Activated CD4-positive, alpha-beta memory T cell treated with anti-CD3 and anti-CD28 coated beads, Interleukin-2, amount 10 ng/mL, durations not matched to agents 7 days and 5 days (primary cell): ENCODE data around the gene UPK1B. TPM values are rescaled to one million over a fixed set of nuclear protein-coding genes. Genes with fewer than 3 reads are reported as not detected.

ENCODE experiments used
- CTCF ChIA-PET: fragments of 350-600 bp; sonication (Branson Sonifier 250); formaldehyde crosslinking; loops from one replicate; lab custom pipeline; 2021; ENCODE audit warnings: antibody characterized with exemption, inconsistent platforms; lab: Charles Lee
- POLR2A ChIA-PET: fragments of 350-600 bp; sonication (Branson Sonifier 250); formaldehyde crosslinking; loops from one replicate; lab custom pipeline; 2021; ENCODE audit warnings: antibody characterized with exemption; lab: Charles Lee
- DNase-seq: peaks from one replicate; pipeline ENCODE4 v3.0.0-alpha.2; 2020
- H3K27ac Mint-ChIP-seq: one replicate; pipeline ENCODE4 v1.8.0; 2021; ENCODE audit warnings: mild to moderate bottlenecking, mixed read lengths
- H3K27me3 Mint-ChIP-seq: one replicate; pipeline ENCODE4 v1.8.0; 2021; ENCODE audit warnings: mixed read lengths
- H3K36me3 Mint-ChIP-seq: one replicate; pipeline ENCODE4 v1.8.0; 2021; ENCODE audit warnings: low read depth, mixed read lengths
- H3K4me1 Mint-ChIP-seq: one replicate; pipeline ENCODE4 v1.8.0; 2021; ENCODE audit warnings: mixed read lengths
- H3K4me3 Mint-ChIP-seq: one replicate; pipeline ENCODE4 v1.8.0; 2021; ENCODE audit warnings: mild to moderate bottlenecking, mixed read lengths
- H3K9me3 Mint-ChIP-seq: one replicate; pipeline ENCODE4 v1.8.0; 2021; ENCODE audit warnings: mixed read lengths
- total RNA-seq, 2 experiments: library from RNA; stranded (reverse); gene quantifications; one replicate each; pipeline ENCODE4 v1.2.3, GENCODE V29; 2021

Gene UPK1B
- total RNA-seq, 2 experiments from 2014 or later = not detected

GRCh38 chr3:119243712-119244111, 70.3 kb downstream of the UPK1B start:
- no peak for DNase-seq
- no peak overlapping the region for H3K4me3 Mint-ChIP-seq
- peaks cover 21% of the 10 kb centered on the region for H3K4me1 Mint-ChIP-seq
- POLR2A ChIA-PET = no interaction called here
- H3K9me3 Mint-ChIP-seq = peaks cover 3% of the 10 kb centered on the region
- H3K27ac Mint-ChIP-seq = no peak overlapping the region
- no peaks in the 10 kb centered on the region for H3K27me3 Mint-ChIP-seq
- peaks cover 5% of the 10 kb centered on the region for H3K36me3 Mint-ChIP-seq
- CTCF ChIA-PET = interaction anchor here (1.0 to 1.1 kb wide), 2 partner anchors 98 to 359 kb away, joined by 5 to 13 read pairs; partner anchors contain the start of gene TEX55

DNA sequence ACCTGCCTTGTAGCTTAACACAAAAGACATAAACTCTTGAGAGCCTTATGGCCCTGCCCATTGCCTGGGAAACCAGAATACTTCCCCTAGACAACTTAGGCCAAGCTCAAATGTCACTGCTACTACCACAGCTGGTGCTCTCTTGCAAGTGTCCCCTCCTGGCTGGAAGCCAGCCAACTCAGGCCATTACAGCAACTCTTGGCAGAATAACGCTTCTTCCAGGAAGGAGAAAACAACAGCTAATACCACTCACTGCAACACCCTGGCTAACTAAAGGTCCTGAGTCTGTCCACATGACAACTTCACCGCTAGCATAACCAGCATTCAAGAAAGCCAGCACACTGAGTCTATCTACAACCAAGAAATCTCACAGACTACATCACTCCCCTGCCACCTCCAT, 72.4 kb downstream of the UPK1B start:
- Mint-ChIP-seq H3K27ac (no peak overlapping the region), H3K4me1 (peaks cover 8% of the 10 kb centered on the region), H3K27me3 (peaks cover 9% of the 10 kb centered on the region), H3K36me3 (peaks cover 3% of the 10 kb centered on the region), H3K4me3 (no peak overlapping the region), H3K9me3 (peaks cover 3% of the 10 kb centered on the region)
- ChIA-PET CTCF (interaction anchor here (1.7 kb wide), 1 partner anchor 361 kb away, joined by 4 read pairs; no protein-coding TSS in a partner anchor), POLR2A (interaction anchor here (0.5 kb wide), 1 partner anchor 432 kb away, joined by 3 read pairs; no protein-coding TSS in a partner anchor)
- no peak for DNase-seq

Other genes with a start within 250 kb of the UPK1B start
- under 1 TPM in 1 of 2 experiments, not detected in 1; 0.38 TPM for gene IGSF11, start 138.8 kb upstream of the UPK1B start, total RNA-seq
- not detected for gene TEX55, start 27.4 kb upstream of the UPK1B start, total RNA-seq
- gene B4GALT4, start 67.3 kb downstream of the UPK1B start, total RNA-seq = 10 to 100 TPM; 10.9 to 11.6 TPM
- gene ARHGAP31, start 120.8 kb downstream of the UPK1B start, total RNA-seq = 1 to 10 TPM; 3.7 to 4.5 TPM